Chondrocyte (in vitro differentiated cells): ENCODE data around the gene ENG. TPM values are rescaled to one million over a fixed set of nuclear protein-coding genes. Genes with fewer than 3 reads are reported as not detected.
A peak's percentile ranks its signal among the peaks of the same experiment; 100 is the strongest.
"Not testable (repeated sequence)": the region's sequence is repeated elsewhere in the genome, so short reads cannot be mapped to it uniquely, and the experiment has no call there.

ENCODE experiments used
- DNase-seq: peaks from one replicate; pipeline ENCODE4 v3.0.0; 2021; ENCODE audit warnings: mixed read lengths, low spot score
- H3K27ac Mint-ChIP-seq: one replicate; pipeline ENCODE4 v1.8.0; 2021; ENCODE audit warnings: mild to moderate bottlenecking, moderate library complexity, mixed read lengths; ENCODE audit not compliant: unreplicated experiment
- H3K27me3 Mint-ChIP-seq: 2 replicates; pipeline ENCODE4 v1.8.0; 2021; ENCODE audit warnings: low read depth, mixed read lengths
- H3K36me3 Mint-ChIP-seq: 2 replicates; pipeline ENCODE4 v1.8.0; 2021; ENCODE audit warnings: low read depth, mixed read lengths
- H3K4me1 Mint-ChIP-seq: 2 replicates; pipeline ENCODE4 v1.8.0; 2021; ENCODE audit warnings: low read depth, mild to moderate bottlenecking, mixed read lengths
- H3K4me3 Mint-ChIP-seq: one replicate; pipeline ENCODE4 v1.8.0; 2021; ENCODE audit warnings: mild to moderate bottlenecking, moderate library complexity, mixed read lengths; ENCODE audit not compliant: unreplicated experiment
- H3K9me3 Mint-ChIP-seq: 2 replicates; pipeline ENCODE4 v1.8.0; 2021; ENCODE audit warnings: low read depth, mixed read lengths
- CTCF ChIP-seq: fragments of 200-600 bp; sonication (generic); IDR thresholded peaks from 2 replicates; pipeline ENCODE4 v1.5.0; 2021; ENCODE audit warnings: antibody characterized with exemption, mild to moderate bottlenecking, moderate library complexity
- total RNA-seq: library from RNA; stranded (reverse); gene quantifications from 3 replicates; pipeline ENCODE4 v1.2.1, GENCODE V29; 2021

Gene ENG
- total RNA-seq, 1 donor from 2014 or later: 81.3 TPM

GRCh38 chr9:127783111-127784008, 71.1 kb downstream of the ENG start:
- H3K4me3 Mint-ChIP-seq: no peak overlapping the region
- H3K27ac Mint-ChIP-seq: no peak overlapping the region

GRCh38 chr9:127781806-127782205, 72.7 kb downstream of the ENG start:
- no peak for DNase-seq
- no peaks in the 10 kb centered on the region for H3K27me3 Mint-ChIP-seq
- H3K9me3 Mint-ChIP-seq: no peaks in the 10 kb centered on the region
- peaks cover 4% of the 10 kb centered on the region for H3K36me3 Mint-ChIP-seq
- TF ChIP-seq CTCF: no peak
- no peak overlapping the region for H3K4me3 Mint-ChIP-seq
- H3K4me1 Mint-ChIP-seq: peaks cover 13% of the 10 kb centered on the region
- no peak overlapping the region for H3K27ac Mint-ChIP-seq

More at GRCh38 chr9:127783111-127784008, 71.1 kb downstream of the ENG start:
- H3K9me3 Mint-ChIP-seq: no peaks in the 10 kb centered on the region
- DNase-seq: no peak
- H3K27me3 Mint-ChIP-seq: no peaks in the 10 kb centered on the region
- no peak for TF ChIP-seq CTCF
- peaks cover 20% of the 10 kb centered on the region for H3K4me1 Mint-ChIP-seq
- H3K36me3 Mint-ChIP-seq: peaks cover 11% of the 10 kb centered on the region

GRCh38 chr9:127780909-127781308, 73.5 kb downstream of the ENG start:
- not testable (repeated sequence) for H3K4me1 Mint-ChIP-seq, DNase-seq, H3K27ac Mint-ChIP-seq, H3K36me3 Mint-ChIP-seq, H3K4me3 Mint-ChIP-seq, H3K27me3 Mint-ChIP-seq, H3K9me3 Mint-ChIP-seq

GRCh38 chr9:127780126-127780885, 74.2 kb downstream of the ENG start:
- Mint-ChIP-seq H3K9me3 (no peaks in the 10 kb centered on the region), H3K4me1 (peaks cover 10% of the 10 kb centered on the region), H3K27ac (no peak overlapping the region), H3K36me3 (no peaks in the 10 kb centered on the region), H3K27me3 (no peaks in the 10 kb centered on the region), H3K4me3 (no peak overlapping the region)
- no peak for DNase-seq
- no peak for TF ChIP-seq CTCF

- Mint-ChIP-seq H3K4me1 (peaks cover 10% of the 10 kb centered on the region), H3K4me3 (no peak overlapping the region), H3K9me3 (no peaks in the 10 kb centered on the region), H3K27ac (peak overlapping the region; percentile 75), H3K27me3 (no peaks in the 10 kb centered on the region), H3K36me3 (no peaks in the 10 kb centered on the region)
- DNase-seq: no peak
- no peak for TF ChIP-seq CTCF
These were observed 75.1 kb downstream of the ENG start for GRCh38 chr9:127779136-127779981.
